ENCODE data around the gene AP2A2. TPM values are rescaled to one million over a fixed set of nuclear protein-coding genes. Genes with fewer than 3 reads are reported as not detected.

AP2A2 gene
- total RNA-seq, 1 experiment from 2014 or later, result 24.9 TPM

- DNase-seq (ENCODE audit: low read depth), result no peak
Observed at GRCh38 chr11:1039481-1040427, 114.1 kb downstream of the AP2A2 start.

- no peak for DNase-seq (ENCODE audit: low read depth)
Observed at GRCh38 chr11:1040428-1041148, 114.9 kb downstream of the AP2A2 start.

GRCh38 chr11:1041149-1041467 lies 115.4 kb downstream of the AP2A2 start:
- no peak for DNase-seq (ENCODE audit: low read depth)

GRCh38 chr11:1041471-1041870 lies 115.8 kb downstream of the AP2A2 start:
- DNase-seq (ENCODE audit: low read depth), result no peak

- no peak for DNase-seq (ENCODE audit: low read depth)
Observed at GRCh38 chr11:1041936-1042608, 116.4 kb downstream of the AP2A2 start.

GRCh38 chr11:1042626-1043562 lies 117.2 kb downstream of the AP2A2 start:
- DNase-seq (ENCODE audit: low read depth), result no peak

GRCh38 chr11:1043563-1044096 lies 118.0 kb downstream of the AP2A2 start:
- DNase-seq (ENCODE audit: low read depth), result no peak

GRCh38 chr11:1044160-1044559 lies 118.5 kb downstream of the AP2A2 start:
- DNase-seq (ENCODE audit: low read depth), result no peak

GRCh38 chr11:1047595-1048156 lies 122.0 kb downstream of the AP2A2 start:
- DNase-seq (ENCODE audit: low read depth), result no peak

GRCh38 chr11:1048375-1049070 lies 122.9 kb downstream of the AP2A2 start:
- no peak for DNase-seq (ENCODE audit: low read depth)

- no peak for DNase-seq (ENCODE audit: low read depth)
Observed at GRCh38 chr11:1049071-1049405, 123.4 kb downstream of the AP2A2 start.

GRCh38 chr11:1049431-1049891 lies 123.8 kb downstream of the AP2A2 start:
- no peak for DNase-seq (ENCODE audit: low read depth)

- no peak for DNase-seq (ENCODE audit: low read depth)
Observed at GRCh38 chr11:1049911-1050580, 124.4 kb downstream of the AP2A2 start.

- peak; percentile 74 for DNase-seq (ENCODE audit: low read depth)
Observed at GRCh38 chr11:1050581-1051355, 125.1 kb downstream of the AP2A2 start.

- no peak for DNase-seq (ENCODE audit: low read depth)
Observed at GRCh38 chr11:1051356-1052132, 125.9 kb downstream of the AP2A2 start.

- DNase-seq (ENCODE audit: low read depth), result no peak
Observed at GRCh38 chr11:1052133-1053011, 126.7 kb downstream of the AP2A2 start.

Data from HT1080 (cell line).